Type B pancreatic cell (in vitro differentiated cells): ENCODE results near the gene ITIH3. TPM values are rescaled to one million over a fixed set of nuclear protein-coding genes. Genes with fewer than 3 reads are reported as not detected.

Source experiments
- DNase-seq: peaks from one replicate; pipeline ENCODE4 v3.0.0; 2021; ENCODE audit warnings: mixed read lengths; ENCODE audit not compliant: unreplicated experiment; ENCODE audit errors: extremely low spot score
- H3K27ac Mint-ChIP-seq: 2 replicates; pipeline ENCODE4 v1.8.0; 2021; ENCODE audit warnings: mild to moderate bottlenecking, mixed read lengths
- H3K27me3 Mint-ChIP-seq: 2 replicates; pipeline ENCODE4 v1.8.0; 2021; ENCODE audit warnings: mixed read lengths
- H3K36me3 Mint-ChIP-seq: 2 replicates; pipeline ENCODE4 v1.8.0; 2021; ENCODE audit warnings: mixed read lengths
- H3K4me1 Mint-ChIP-seq: one replicate; pipeline ENCODE4 v1.8.0; 2021; ENCODE audit warnings: mixed read lengths; ENCODE audit not compliant: unreplicated experiment
- H3K4me3 Mint-ChIP-seq: 2 replicates; pipeline ENCODE4 v1.8.0; 2021; ENCODE audit warnings: mild to moderate bottlenecking, mixed read lengths
- H3K9me3 Mint-ChIP-seq: 2 replicates; pipeline ENCODE4 v1.8.0; 2021; ENCODE audit warnings: mixed read lengths
- CTCF ChIP-seq: fragments of 200-600 bp; sonication (generic); conservative IDR thresholded peaks from 2 replicates; pipeline ENCODE4 v1.5.0; 2021; ENCODE audit warnings: antibody characterized with exemption, mild to moderate bottlenecking
- total RNA-seq: library from RNA; stranded (reverse); gene quantifications from 2 replicates; pipeline ENCODE4 v1.2.1, GENCODE V29; 2021; ENCODE audit warnings: low replicate concordance

ITIH3 gene
- total RNA-seq, 1 donor from 2014 or later, result 0.97 TPM

GRCh38 chr3:52811452-52812011, 16.9 kb downstream of the ITIH3 start:
- Mint-ChIP-seq H3K4me3 (no peak overlapping the region), H3K9me3 (no peaks in the 10 kb centered on the region), H3K27ac (no peak overlapping the region), H3K27me3 (no peaks in the 10 kb centered on the region), H3K4me1 (no peaks in the 10 kb centered on the region), H3K36me3 (no peaks in the 10 kb centered on the region)
- no peak for DNase-seq
- TF ChIP-seq CTCF, result no peak

- no peaks in the 10 kb centered on the region for H3K36me3 Mint-ChIP-seq
- no peaks in the 10 kb centered on the region for H3K27me3 Mint-ChIP-seq
- no peak for DNase-seq
- no peaks in the 10 kb centered on the region for H3K4me1 Mint-ChIP-seq
- H3K9me3 Mint-ChIP-seq, result no peaks in the 10 kb centered on the region
- H3K4me3 Mint-ChIP-seq, result no peak overlapping the region
- TF ChIP-seq CTCF, result no peak
- no peak overlapping the region for H3K27ac Mint-ChIP-seq
These were observed 19.2 kb downstream of the ITIH3 start for GRCh38 chr3:52813810-52814209.

DNA sequence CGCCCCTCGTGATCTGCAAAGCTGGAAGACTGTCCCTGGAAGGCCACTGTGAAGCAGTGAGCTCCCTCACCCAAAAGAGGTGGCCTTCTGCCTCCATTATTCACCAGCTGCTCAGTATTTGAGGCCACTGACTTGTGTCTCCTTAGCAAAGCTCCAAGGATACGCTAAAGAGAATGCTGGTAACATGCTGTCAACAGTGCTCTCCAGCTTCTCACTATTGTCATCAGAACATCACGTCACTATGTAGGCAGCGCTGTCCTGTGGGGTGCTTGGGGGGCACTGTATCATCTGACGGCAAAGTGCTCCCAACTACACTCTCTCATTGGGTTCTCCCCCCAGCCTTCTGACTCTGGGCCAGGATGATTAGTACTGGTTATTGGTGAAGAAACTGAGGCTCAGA, 21.6 kb downstream of the ITIH3 start:
- H3K36me3 Mint-ChIP-seq, result no peaks in the 10 kb centered on the region
- DNase-seq, result no peak

DNA sequence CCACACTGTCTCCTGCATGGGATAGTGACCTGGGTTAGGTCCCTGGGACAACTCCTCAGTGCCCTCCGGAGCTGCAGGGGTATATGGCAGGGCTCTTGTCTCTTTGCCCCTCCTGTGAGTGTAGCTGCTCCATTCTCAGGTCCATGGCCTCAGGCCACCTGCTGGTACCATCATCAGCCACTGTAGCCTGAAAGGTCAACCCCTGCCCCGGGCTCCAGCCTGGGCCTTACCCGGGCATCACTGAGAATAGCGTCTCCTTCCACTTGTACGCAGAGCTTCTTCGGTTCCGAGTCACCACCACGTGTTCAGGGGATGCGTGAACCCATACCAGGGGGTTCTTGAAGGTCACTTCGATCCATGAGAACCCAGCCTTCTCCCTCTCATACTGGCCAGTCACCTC, 22.1 kb downstream of the ITIH3 start:
- Mint-ChIP-seq H3K4me1 (peaks cover 5% of the 10 kb centered on the region), H3K9me3 (no peaks in the 10 kb centered on the region), H3K4me3 (no peak overlapping the region), H3K27ac (no peak overlapping the region), H3K36me3 (no peaks in the 10 kb centered on the region), H3K27me3 (no peaks in the 10 kb centered on the region)
- no peak for DNase-seq
- no peak for TF ChIP-seq CTCF

More for the DNA sequence above, 21.6 kb downstream of the ITIH3 start:
- Mint-ChIP-seq H3K4me3 (no peak overlapping the region), H3K27ac (no peak overlapping the region), H3K4me1 (peaks cover 5% of the 10 kb centered on the region), H3K27me3 (no peaks in the 10 kb centered on the region), H3K9me3 (no peaks in the 10 kb centered on the region)
- TF ChIP-seq CTCF, result no peak

- Mint-ChIP-seq H3K4me1 (peaks cover 5% of the 10 kb centered on the region), H3K36me3 (no peaks in the 10 kb centered on the region), H3K27ac (no peak overlapping the region), H3K4me3 (no peak overlapping the region), H3K9me3 (no peaks in the 10 kb centered on the region), H3K27me3 (no peaks in the 10 kb centered on the region)
- TF ChIP-seq CTCF, result no peak
- DNase-seq, result no peak
These were observed 22.6 kb downstream of the ITIH3 start for GRCh38 chr3:52817221-52817620.

GRCh38 chr3:52817860-52818259, 23.3 kb downstream of the ITIH3 start:
- no peak for DNase-seq
- Mint-ChIP-seq H3K4me1 (peaks cover 5% of the 10 kb centered on the region), H3K27me3 (no peaks in the 10 kb centered on the region), H3K9me3 (no peaks in the 10 kb centered on the region), H3K36me3 (no peaks in the 10 kb centered on the region), H3K4me3 (no peak overlapping the region), H3K27ac (no peak overlapping the region)
- no peak for TF ChIP-seq CTCF
